IPS DF 6.9 (cell line): ENCODE results near the gene COL23A1.

Experiments
- DNase-seq: peaks from one replicate; pipeline ENCODE4 v3.0.0-alpha.2; 2013; ENCODE audit warnings: low read depth, low spot score
- H3K27ac ChIP-seq: one replicate; pipeline ENCODE4 v1.5.1; 2013; ENCODE audit warnings: low read length, control low read depth
- H3K27me3 ChIP-seq: 2 replicates; pipeline ENCODE4 v1.6.1; 2013; ENCODE audit warnings: mild to moderate bottlenecking, low read length; ENCODE audit not compliant: control insufficient read depth, insufficient read depth
- H3K36me3 ChIP-seq: 2 replicates; pipeline ENCODE4 v1.6.1; 2013; ENCODE audit warnings: low read length; ENCODE audit not compliant: control insufficient read depth, insufficient read depth
- H3K4me1 ChIP-seq: 2 replicates; pipeline ENCODE4 v1.6.1; 2013; ENCODE audit warnings: low read length; ENCODE audit not compliant: control insufficient read depth, insufficient read depth
- H3K4me3 ChIP-seq: 2 replicates; pipeline ENCODE4 v1.5.1; 2013; ENCODE audit warnings: mild to moderate bottlenecking, low read length
- H3K9me3 ChIP-seq: 2 replicates; pipeline ENCODE4 v1.6.1; 2013; ENCODE audit warnings: low read length, inconsistent platforms; ENCODE audit not compliant: control insufficient read depth, insufficient read depth
- WGBS: extraction: QIAGEN DNeasy Blood & Tissue Kit; methylation state at CpG from one replicate; pipeline ENCODE4 v1.1.7; 2013; ENCODE audit warnings: mixed read lengths, missing lambda C conversion rate; ENCODE audit not compliant: insufficient read length, insufficient coverage; 5-methylcytosine and 5-hydroxymethylcytosine counted together

Gene COL23A1

DNA sequence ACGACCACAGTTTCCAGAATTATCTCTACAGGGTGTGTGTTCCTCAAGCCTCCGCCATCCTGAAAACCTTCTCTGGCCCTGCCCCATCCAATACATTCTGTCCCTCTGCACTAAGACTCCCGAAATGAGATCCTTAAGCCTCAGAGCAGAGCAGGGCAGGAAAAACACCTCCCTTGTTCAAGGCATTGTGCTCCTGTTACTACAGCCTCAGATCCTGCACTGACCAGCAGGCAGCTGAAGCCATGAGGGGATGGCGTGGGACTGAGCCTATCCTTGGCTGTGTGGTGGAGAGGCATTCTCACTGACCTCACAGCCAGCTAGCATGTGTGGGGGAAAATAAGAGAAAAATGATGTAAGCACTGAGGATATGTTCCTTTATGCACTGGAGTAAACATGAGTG lies 250.9 kb downstream of the COL23A1 start:
- H3K4me3 ChIP-seq = no peak overlapping the region
- H3K4me1 ChIP-seq = peaks cover 1% of the 10 kb centered on the region; the same call in 1 of the 2 replicates
- DNase-seq = no peak
- WGBS = no CpG with 5 or more reads among the region's 4 CpGs
- H3K9me3 ChIP-seq = no peaks in the 10 kb centered on the region
- no peaks in the 10 kb centered on the region for H3K36me3 ChIP-seq
- no peak overlapping the region for H3K27ac ChIP-seq
- no peaks in the 10 kb centered on the region for H3K27me3 ChIP-seq

DNA sequence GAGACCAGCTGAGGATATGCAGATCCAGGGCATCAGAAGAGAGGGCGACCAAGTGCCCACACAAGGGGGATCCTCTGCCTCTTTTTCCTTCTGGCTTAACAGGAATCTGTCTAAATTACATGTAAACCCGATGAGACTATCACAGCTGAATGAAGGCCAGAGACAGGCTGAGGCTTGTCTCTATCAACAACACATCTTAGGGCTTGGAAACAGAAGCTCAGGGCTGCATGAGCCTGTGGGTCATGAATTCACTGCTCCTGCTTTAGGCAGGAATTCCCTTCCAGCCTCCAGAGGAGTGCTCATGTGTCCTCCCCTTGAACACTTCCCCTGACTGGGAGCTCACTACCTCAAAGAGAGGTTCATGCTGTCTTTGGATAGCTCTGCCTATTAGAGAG lies 251.4 kb downstream of the COL23A1 start:
- no peak overlapping the region for H3K4me3 ChIP-seq
- no peaks in the 10 kb centered on the region for H3K36me3 ChIP-seq
- H3K27ac ChIP-seq = no peak overlapping the region
- H3K9me3 ChIP-seq = no peaks in the 10 kb centered on the region
- no peaks in the 10 kb centered on the region for H3K27me3 ChIP-seq
- WGBS = no CpG with 5 or more reads among the region's 2 CpGs
- no peak for DNase-seq
- H3K4me1 ChIP-seq = peaks cover 1% of the 10 kb centered on the region; the same call in 1 of the 2 replicates

DNA sequence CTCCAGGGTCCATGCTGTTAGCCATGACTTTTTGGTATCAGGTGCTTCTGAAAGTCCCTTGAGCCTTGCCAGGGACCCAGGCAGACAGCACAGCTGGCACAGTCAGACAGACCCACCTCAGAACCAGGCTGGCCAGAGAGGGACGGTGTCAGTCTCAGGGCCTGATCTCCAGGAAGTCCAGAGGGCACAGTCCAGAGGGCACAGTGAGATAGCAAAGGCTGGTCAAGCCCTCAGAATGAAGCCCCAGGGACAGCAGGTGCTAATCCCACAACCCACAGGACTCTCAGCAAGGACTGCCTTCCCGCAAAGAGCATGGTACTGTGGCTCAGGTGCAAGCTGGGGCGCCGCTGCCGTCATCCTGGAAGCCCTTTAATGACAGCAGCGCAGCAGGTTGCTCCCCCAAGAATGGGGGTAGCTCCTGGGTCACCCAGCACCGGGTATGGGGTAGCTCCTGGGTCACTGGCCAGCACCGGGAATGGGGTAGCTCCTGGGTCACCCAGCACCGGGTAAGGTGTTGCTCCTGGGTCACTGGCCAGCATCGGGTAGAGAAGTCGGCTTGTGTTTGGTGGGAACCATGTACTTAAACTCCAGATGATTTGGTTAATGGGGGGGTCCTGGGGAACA lies 252.0 kb downstream of the COL23A1 start:
- H3K4me1 ChIP-seq = peaks cover 1% of the 10 kb centered on the region; the same call in 1 of the 2 replicates
- H3K4me3 ChIP-seq = no peak overlapping the region
- no peaks in the 10 kb centered on the region for H3K27me3 ChIP-seq
- H3K27ac ChIP-seq = no peak overlapping the region
- H3K36me3 ChIP-seq = no peaks in the 10 kb centered on the region
- no peaks in the 10 kb centered on the region for H3K9me3 ChIP-seq
- no peak for DNase-seq
- no CpG with 5 or more reads among the region's 11 CpGs for WGBS

DNA sequence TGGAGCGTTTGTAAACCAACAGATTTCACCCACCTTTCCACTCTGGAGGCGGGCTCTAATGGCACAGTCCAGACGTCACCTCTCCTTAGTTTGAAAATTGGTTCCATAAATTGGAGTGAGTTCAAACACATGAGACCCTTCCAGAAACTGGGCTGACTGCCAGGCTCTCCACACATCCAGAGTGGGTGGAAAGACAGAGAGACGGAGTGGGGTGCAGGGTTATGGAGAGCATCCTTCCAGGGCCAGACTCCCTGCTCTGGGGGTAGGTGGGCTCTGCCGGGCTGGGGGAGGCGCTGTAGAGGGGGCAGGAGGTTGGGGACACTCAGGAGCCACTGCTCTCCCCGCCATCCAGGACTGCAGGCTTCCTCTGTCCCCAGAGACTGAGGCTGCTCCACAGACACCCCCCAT lies 252.9 kb downstream of the COL23A1 start:
- no peaks in the 10 kb centered on the region for H3K36me3 ChIP-seq
- H3K27ac ChIP-seq = no peak overlapping the region
- peaks cover 1% of the 10 kb centered on the region; the same call in 1 of the 2 replicates for H3K4me1 ChIP-seq
- H3K4me3 ChIP-seq = no peak overlapping the region
- no CpG with 5 or more reads among the region's 7 CpGs for WGBS
- H3K27me3 ChIP-seq = no peaks in the 10 kb centered on the region
- H3K9me3 ChIP-seq = no peaks in the 10 kb centered on the region
- DNase-seq = no peak

DNA sequence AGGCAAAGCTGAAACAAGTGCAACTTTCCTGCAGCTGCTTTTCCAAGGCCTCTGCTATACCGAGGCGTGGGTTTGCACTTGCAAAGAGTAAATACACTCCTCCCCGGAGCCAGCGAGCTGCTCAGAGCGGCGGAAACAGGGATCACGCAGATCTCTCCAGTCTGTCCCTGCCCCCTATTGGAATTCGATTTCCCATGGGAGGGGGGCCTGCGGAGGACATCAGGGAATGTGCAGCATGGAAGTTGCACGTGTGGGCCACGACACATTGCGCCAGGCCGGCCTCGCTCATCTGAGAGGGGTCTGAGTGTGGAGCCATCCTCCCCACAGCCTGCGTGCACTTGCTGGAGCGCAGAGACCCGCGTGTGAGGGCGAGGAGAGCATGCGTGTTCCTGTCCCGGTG lies 253.3 kb downstream of the COL23A1 start:
- H3K27me3 ChIP-seq = no peaks in the 10 kb centered on the region
- DNase-seq = no peak
- no peak overlapping the region for H3K27ac ChIP-seq
- H3K36me3 ChIP-seq = no peaks in the 10 kb centered on the region
- no CpG with 5 or more reads among the region's 21 CpGs for WGBS
- peaks cover 1% of the 10 kb centered on the region; the same call in 1 of the 2 replicates for H3K4me1 ChIP-seq
- no peak overlapping the region for H3K4me3 ChIP-seq
- no peaks in the 10 kb centered on the region for H3K9me3 ChIP-seq

DNA sequence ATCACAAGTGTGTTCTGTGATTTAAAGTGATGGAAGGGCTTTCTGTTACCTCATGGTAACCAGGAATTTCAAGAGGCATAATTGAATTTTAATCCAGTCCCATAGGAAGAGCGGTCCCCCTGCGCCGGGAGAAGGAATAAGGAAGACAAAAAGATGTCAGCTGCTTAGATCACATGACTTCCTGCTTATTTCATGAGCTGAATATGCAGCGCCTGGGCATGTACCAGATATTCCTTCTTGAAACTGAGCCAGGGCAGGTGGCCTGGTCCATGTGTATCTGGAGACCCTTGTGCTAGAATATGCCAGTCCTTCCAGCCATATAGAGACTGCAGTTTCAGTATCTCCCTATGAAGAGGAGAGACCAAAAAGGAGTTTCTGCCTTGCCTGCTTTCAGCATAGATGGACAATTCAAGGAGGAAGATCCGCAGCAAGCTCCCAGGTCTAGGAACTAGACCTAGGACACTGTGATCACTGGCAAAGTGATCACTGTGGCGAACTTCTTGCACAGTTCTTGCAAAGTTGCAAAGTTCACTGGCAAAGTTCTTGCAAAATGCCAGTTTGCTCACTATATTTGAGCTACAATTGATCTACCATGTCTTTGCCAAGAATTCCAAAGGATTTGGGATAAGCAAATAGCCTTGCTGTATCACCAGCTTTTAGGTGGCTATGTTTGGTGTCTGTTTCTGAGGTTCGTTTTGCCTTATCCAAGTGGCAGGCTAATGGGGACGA lies 254.7 kb downstream of the COL23A1 start:
- Histone ChIP-seq H3K9me3 (no peaks in the 10 kb centered on the region), H3K27ac (no peak overlapping the region), H3K4me1 (peaks cover 1% of the 10 kb centered on the region; the same call in 1 of the 2 replicates), H3K27me3 (no peaks in the 10 kb centered on the region), H3K4me3 (no peak overlapping the region), H3K36me3 (no peaks in the 10 kb centered on the region)
- no CpG with 5 or more reads among the region's 8 CpGs for WGBS
- DNase-seq = no peak

DNA sequence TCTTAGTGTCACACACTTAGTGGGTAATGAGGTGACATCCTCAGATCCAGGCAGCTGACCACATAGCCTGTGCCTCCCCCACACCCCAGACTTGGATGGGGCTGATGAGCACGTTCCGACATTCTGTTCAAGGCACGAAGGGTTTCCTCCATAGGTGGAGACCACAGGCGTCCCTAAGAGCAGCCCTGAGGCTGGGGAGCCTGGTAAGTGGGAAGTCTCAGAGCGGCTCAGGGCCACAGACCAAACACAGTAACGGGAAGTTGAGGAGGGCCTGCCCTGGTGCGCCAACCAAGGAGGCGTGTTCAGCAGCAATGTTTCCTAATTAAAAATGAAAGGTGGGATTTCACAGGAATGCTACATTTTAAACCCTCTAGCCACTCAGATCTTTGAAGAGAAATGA lies 255.3 kb downstream of the COL23A1 start:
- no peaks in the 10 kb centered on the region for H3K27me3 ChIP-seq
- peaks cover 1% of the 10 kb centered on the region; the same call in 1 of the 2 replicates for H3K4me1 ChIP-seq
- H3K9me3 ChIP-seq = no peaks in the 10 kb centered on the region
- H3K36me3 ChIP-seq = no peaks in the 10 kb centered on the region
- DNase-seq = no peak
- whole genome bisulfite sequencing = no CpG with 5 or more reads among the region's 8 CpGs
- no peak overlapping the region for H3K27ac ChIP-seq
- no peak overlapping the region for H3K4me3 ChIP-seq

DNA sequence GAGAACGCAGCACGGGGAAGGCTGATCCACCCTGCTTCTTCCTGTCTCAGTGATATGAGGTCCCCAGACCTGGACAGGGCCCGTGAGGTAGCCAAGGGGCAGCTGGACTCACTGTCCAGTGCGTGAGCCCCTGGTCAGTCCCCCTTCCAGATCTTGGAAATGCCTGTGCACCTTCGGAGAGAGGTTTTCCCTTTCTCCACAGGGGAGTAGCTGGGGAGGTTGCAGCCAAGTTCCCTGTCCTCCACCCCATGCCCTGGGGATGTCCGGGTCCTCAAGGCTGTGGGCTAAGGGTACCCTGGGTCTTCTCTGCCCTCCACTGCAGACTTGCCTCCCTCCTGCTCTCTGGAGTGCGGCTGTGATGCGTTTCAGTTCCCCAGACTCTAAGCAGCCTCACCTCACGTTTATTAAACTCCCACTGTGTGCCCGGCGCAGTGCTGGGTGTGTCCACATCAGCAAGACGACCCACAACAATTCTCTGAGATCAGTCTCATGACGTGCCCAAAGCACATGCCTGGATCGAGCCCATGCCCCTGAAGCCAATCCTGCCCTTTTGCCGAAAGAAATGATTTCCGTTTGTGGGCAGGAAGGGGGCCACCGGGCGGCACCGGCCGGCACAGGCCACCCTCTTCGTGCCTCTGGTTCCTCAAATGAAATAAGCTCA lies 256.2 kb downstream of the COL23A1 start:
- Histone ChIP-seq H3K4me3 (no peak overlapping the region), H3K9me3 (no peaks in the 10 kb centered on the region), H3K4me1 (peaks cover 1% of the 10 kb centered on the region; the same call in 1 of the 2 replicates), H3K36me3 (no peaks in the 10 kb centered on the region), H3K27me3 (no peaks in the 10 kb centered on the region), H3K27ac (no peak overlapping the region)
- no peak for DNase-seq
- WGBS = no CpG with 5 or more reads among the region's 21 CpGs

DNA sequence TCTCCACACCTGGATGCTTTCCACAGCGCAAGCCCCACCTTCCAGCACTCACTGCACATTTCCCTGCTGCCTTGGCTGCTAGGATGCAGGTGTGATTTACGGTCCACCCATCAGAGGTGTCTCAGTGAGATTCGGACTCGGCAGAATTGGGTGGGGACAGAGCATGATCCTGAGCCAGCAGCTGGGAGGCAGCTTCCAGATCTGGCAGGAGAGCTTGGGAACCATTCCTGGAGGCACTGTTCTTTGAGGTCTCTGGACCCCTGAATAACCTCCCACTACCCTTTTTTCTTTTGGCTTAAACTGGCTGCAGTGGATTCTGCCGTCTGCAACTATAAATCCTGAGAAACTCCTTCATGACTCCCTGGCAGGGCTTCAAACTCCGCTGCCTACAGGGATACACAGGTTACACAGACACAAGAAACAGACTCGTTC lies 258.0 kb downstream of the COL23A1 start:
- peaks cover 3% of the 10 kb centered on the region; the same call in 1 of the 2 replicates for H3K4me1 ChIP-seq

DNA sequence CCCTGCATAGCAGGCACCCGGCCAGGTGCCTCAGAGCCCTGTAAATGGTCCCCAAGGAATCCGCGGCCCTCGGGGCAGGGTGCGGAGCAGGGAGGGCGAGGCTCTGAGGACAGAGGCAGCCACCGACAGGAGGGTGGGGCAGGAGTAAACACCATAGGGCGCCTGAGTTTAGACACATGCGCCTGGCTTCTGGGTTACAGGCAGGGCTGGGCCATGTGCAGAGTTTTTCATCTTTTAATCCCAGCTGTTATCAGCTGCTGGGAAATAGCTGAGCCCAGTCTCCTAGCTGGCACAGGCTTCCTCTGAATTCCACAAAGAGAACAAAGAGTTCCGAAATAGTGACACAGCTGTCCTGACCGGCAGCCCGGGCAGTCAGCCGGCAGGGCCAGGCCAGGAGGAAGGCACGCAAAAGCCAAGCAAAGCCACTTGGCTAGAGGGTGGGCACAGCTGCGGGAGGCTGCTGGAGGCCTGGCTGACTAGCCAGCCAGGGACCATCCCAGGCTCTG lies 258.6 kb downstream of the COL23A1 start:
- H3K4me1 ChIP-seq = peaks cover 1% of the 10 kb centered on the region; the same call in 1 of the 2 replicates
- H3K27ac ChIP-seq = no peak overlapping the region
- no CpG with 5 or more reads among the region's 15 CpGs for WGBS
- H3K36me3 ChIP-seq = no peaks in the 10 kb centered on the region
- no peaks in the 10 kb centered on the region for H3K27me3 ChIP-seq
- no peaks in the 10 kb centered on the region for H3K9me3 ChIP-seq
- no peak overlapping the region for H3K4me3 ChIP-seq
- DNase-seq = no peak

More for the DNA sequence above, 258.0 kb downstream of the COL23A1 start:
- H3K27ac ChIP-seq = no peak overlapping the region
- WGBS = no CpG with 5 or more reads among the region's 7 CpGs
- no peak for DNase-seq
- no peak overlapping the region for H3K4me3 ChIP-seq
- H3K27me3 ChIP-seq = no peaks in the 10 kb centered on the region
- no peaks in the 10 kb centered on the region for H3K9me3 ChIP-seq
- H3K36me3 ChIP-seq = no peaks in the 10 kb centered on the region
